Kidney epithelial cell (primary cell): ENCODE measurements around the gene PRMT1. TPM values are rescaled to one million over a fixed set of nuclear protein-coding genes. Genes with fewer than 3 reads are reported as not detected.

Experiments used
- DNase-seq: peaks from one replicate; pipeline ENCODE4 v3.0.0-alpha.2; 2010; ENCODE audit warnings: low read depth
- H3K27me3 ChIP-seq: 2 replicates; pipeline ENCODE4 v1.6.0; 2011; ENCODE audit warnings: low read length; ENCODE audit not compliant: control insufficient read depth, insufficient read depth
- H3K36me3 ChIP-seq: 2 replicates; pipeline ENCODE4 v1.5.1; 2011; ENCODE audit warnings: low read length; ENCODE audit not compliant: control insufficient read depth, insufficient read depth
- H3K4me3 ChIP-seq: 2 replicates; pipeline ENCODE4 v1.5.1; 2011; ENCODE audit warnings: low read depth, mild to moderate bottlenecking, control low read depth, low read length
- total RNA-seq: library from RNA; depleted of rRNA; stranded (reverse); fragments of >200 nt; gene quantifications from 2 replicates; pipeline ENCODE4 v1.2.3, GENCODE V29; 2015
- TF ChIP-seq, protein P1 (sequence below): IDR thresholded peaks from 2 replicates; pipeline ENCODE4 v1.5.1; 2011; ENCODE audit warnings: mild to moderate bottlenecking, moderate library complexity, low read length, control low read depth, inconsistent platforms; ENCODE audit not compliant: insufficient read depth, poor library complexity, severe bottlenecking

The PRMT1 gene
- total RNA-seq, 1 donor from 2014 or later = 284 TPM

DNA sequence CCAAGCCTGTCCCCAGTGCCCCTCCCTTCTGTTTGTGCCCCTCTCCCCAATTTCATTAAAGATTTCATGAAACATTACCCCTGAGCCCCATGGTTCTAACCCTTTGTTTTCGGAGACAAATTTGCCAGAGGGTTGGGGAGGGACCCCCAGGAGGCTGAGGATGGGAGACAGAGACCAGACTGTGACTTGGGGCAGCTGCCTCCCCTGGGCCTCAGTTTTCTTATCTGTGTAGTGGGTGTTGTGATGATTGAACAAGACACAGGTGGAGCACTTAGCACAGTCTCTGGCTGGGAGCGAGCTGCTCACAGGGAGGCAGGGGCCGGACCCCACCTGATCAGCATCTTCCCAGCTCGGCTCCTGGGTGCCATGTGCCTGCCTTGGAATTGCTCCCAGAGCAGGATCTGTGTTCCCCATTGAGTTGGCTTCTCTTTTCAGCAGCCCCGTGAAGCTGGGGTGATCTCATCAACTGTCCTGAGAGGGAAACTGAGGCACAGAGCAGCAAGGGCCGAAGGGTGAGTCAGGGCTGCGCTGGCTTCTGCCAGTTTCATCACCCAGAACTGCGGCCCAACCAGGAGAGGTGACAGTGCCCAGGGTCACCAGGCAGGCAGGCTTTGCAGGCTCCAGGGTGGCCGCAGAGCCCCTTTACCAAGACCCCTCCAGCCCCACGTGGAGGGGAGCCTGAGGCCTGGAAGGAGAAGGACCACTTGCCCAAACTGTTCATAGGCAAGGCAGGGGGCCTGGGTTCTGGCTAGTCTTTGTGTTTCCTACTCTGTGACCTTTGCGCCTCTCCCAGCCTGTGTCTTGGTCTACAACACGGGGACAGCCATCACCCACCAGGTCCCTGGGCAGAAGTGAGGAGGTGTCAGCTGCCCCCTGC lies 18.3 kb upstream of the PRMT1 start:
- no peak overlapping the region for H3K4me3 ChIP-seq
- DNase-seq = no peak
- H3K27me3 ChIP-seq = no peaks in the 10 kb centered on the region
- peaks cover 7% of the 10 kb centered on the region for H3K36me3 ChIP-seq
- TF ChIP-seq, protein P1, sequence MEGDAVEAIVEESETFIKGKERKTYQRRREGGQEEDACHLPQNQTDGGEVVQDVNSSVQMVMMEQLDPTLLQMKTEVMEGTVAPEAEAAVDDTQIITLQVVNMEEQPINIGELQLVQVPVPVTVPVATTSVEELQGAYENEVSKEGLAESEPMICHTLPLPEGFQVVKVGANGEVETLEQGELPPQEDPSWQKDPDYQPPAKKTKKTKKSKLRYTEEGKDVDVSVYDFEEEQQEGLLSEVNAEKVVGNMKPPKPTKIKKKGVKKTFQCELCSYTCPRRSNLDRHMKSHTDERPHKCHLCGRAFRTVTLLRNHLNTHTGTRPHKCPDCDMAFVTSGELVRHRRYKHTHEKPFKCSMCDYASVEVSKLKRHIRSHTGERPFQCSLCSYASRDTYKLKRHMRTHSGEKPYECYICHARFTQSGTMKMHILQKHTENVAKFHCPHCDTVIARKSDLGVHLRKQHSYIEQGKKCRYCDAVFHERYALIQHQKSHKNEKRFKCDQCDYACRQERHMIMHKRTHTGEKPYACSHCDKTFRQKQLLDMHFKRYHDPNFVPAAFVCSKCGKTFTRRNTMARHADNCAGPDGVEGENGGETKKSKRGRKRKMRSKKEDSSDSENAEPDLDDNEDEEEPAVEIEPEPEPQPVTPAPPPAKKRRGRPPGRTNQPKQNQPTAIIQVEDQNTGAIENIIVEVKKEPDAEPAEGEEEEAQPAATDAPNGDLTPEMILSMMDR = no peak

DNA sequence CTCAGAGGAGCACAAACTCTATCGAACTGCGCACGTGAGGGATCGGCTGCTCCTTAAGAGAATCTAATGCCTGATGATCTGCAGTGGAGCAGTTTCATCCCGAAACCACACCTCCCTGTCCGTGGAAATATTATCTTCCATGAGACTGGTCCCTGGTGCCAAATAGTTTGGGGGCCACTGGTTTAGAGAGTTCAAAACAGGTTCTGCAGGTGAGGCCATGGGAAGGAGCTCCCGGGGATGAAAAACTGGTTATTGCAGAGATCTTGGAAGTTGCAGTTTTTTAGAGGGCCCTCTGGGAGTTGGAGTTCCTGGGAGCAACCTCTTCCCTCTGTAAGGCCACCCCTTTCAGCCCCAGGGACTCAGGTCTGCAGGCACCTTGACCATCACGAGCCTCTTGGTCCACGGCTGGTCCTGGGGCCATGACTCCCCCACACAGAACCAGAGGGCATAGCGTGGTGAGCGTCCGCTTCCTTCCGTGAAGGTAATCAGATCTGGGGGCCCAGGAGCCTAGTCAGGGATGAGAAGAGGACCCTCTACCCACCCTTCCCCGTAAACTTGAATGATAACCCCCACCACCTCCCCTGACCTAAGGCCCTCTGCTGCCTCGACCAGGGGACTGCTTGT lies 16.6 kb upstream of the PRMT1 start:
- no peak for DNase-seq
- Histone ChIP-seq H3K4me3 (no peak overlapping the region), H3K27me3 (no peaks in the 10 kb centered on the region), H3K36me3 (peaks cover 6% of the 10 kb centered on the region)
- TF ChIP-seq, protein P1 = no peak

DNA sequence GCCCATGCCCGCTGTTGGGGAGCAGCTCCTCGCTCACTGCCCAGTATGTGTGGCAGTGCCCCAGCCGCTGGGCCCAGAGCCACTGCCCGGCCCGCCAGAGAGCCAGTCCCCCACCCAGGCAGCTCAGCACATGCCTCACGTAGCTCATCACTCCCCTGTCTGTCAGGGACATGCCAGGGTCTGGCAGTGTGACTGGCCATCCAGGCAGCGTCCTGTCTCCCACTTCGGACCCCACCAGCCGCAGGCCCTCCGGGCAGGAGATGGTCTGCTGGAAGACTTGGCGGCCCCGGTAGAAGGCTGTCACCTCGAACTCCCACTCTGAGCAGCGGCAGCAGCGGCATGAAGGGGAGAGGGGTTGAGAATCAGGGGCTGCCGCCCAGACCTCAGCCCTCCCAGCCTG lies 15.1 kb upstream of the PRMT1 start:
- H3K27me3 ChIP-seq = no peaks in the 10 kb centered on the region
- TF ChIP-seq, protein P1 = no peak
- DNase-seq = no peak
- H3K36me3 ChIP-seq = peaks cover 6% of the 10 kb centered on the region
- H3K4me3 ChIP-seq = no peak overlapping the region

DNA sequence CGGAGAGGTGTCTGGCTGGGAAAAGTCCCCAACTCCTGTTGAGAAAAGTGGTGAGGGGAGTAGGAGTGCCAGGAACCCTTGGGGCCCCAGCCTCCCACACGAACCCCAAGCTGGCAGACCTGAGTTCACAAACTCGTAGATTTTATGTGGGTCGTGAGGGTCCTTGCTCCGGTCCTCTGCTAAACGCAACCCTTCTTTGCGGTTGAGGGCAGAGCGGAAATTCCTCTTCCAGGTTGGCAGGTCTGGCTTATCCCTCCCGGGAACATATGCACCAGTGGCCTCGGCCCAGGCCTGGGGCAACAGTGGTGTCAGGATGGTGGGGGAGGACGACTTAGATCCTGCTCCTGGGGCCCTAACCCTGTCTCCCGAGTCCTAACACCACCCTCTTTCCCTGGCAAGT lies 13.8 kb upstream of the PRMT1 start:
- DNase-seq = no peak
- no peak overlapping the region for H3K4me3 ChIP-seq
- TF ChIP-seq, protein P1 = no peak
- no peaks in the 10 kb centered on the region for H3K27me3 ChIP-seq
- H3K36me3 ChIP-seq = peaks cover 4% of the 10 kb centered on the region

DNA sequence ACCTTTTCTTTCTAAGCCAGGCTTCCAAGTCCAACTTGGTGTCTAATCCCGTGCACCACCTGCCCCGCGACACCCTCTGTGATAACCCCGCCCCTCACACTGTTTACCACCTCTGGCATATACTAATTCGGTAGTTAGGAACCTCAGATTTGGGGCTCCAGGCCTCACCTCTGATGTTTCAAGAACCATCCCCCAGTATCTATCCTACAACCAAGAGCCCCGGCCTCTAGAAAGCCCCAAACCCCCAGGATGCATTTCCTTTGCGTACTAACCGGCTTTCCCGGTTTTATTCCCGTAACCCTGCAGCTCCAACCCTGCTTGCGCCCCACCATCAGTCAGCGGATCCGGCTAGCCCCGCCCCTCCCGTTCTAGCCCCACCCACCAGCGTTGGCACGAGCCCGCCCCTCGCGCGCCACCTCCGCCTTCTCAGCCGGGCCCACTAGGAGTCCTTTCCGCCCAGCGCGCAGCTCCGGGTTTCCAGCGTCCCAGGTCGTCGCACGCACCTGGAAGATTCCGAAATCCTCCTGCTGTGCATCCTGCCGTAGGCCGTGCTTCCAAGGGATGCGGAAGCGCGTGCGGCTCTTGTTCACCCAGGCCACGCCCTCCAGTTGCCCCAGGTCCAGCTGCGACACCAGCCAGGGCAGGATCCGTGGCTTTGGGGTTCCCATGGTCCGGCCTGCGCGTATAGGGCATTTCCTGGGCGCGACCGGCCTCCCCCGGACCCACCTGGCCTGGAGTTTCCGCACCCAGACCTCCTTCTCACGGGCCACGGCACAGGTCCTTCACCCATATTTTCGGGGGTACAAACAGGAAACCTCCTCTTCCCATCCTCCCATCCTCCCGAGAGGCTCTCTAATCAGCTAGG lies 12.7 kb upstream of the PRMT1 start:
- Histone ChIP-seq H3K27me3 (no peaks in the 10 kb centered on the region), H3K36me3 (peaks cover 2% of the 10 kb centered on the region), H3K4me3 (peak overlapping the region; percentile 84)
- TF ChIP-seq, protein P1 = peak; percentile 7
- no peak for DNase-seq
